SW 1271 (cell line): Measurements from ENCODE around the gene MRPS27.

Experiments used
- DNase-seq, 2 experiments: peaks; one replicate each; lab custom pipeline; 2025; lab: John Stamatoyannopoulos, UW

The MRPS27 gene

GRCh38 chr5:72256536-72256935 is 63.5 kb downstream of the MRPS27 start:
- DNase-seq: no peak

GRCh38 chr5:72255670-72256069 is 64.4 kb downstream of the MRPS27 start:
- no peak for DNase-seq

- DNase-seq: no peak
Measured at GRCh38 chr5:72255237-72255636, 64.8 kb downstream of the MRPS27 start.

- DNase-seq: peak in 1 of 2 experiments; percentile 52
Measured at GRCh38 chr5:72252574-72253155, 67.4 kb downstream of the MRPS27 start.

- DNase-seq: no peak
Measured at GRCh38 chr5:72252008-72252407, 68.0 kb downstream of the MRPS27 start.

- no peak for DNase-seq
Measured at GRCh38 chr5:72251386-72251785, 68.7 kb downstream of the MRPS27 start.

GRCh38 chr5:72248410-72248981 is 71.5 kb downstream of the MRPS27 start:
- DNase-seq: peak; percentile 55 to 85

- DNase-seq: no peak
Measured at GRCh38 chr5:72246954-72247442, 73.0 kb downstream of the MRPS27 start.

GRCh38 chr5:72245951-72246532 is 74.0 kb downstream of the MRPS27 start:
- no peak for DNase-seq

- DNase-seq: no peak
Measured at GRCh38 chr5:72245546-72245945, 74.5 kb downstream of the MRPS27 start.

- peak in 1 of 2 experiments; percentile 72 for DNase-seq
Measured at GRCh38 chr5:72244862-72245371, 75.1 kb downstream of the MRPS27 start.

GRCh38 chr5:72243706-72244105 is 76.3 kb downstream of the MRPS27 start:
- DNase-seq: no peak

- no peak for DNase-seq
Measured at GRCh38 chr5:72242796-72243475, 77.1 kb downstream of the MRPS27 start.

- DNase-seq: no peak
Measured at GRCh38 chr5:72241346-72242003, 78.6 kb downstream of the MRPS27 start.

- DNase-seq: no peak
Measured at GRCh38 chr5:72238712-72239445, 81.2 kb downstream of the MRPS27 start.

GRCh38 chr5:72237879-72238278 is 82.2 kb downstream of the MRPS27 start:
- DNase-seq: no peak

- DNase-seq: no peak
Measured at GRCh38 chr5:72237415-72237814, 82.6 kb downstream of the MRPS27 start.

GRCh38 chr5:72235725-72236124 is 84.3 kb downstream of the MRPS27 start:
- no peak for DNase-seq

GRCh38 chr5:72234868-72235267 is 85.2 kb downstream of the MRPS27 start:
- DNase-seq: no peak

- peak in 1 of 2 experiments; percentile 69 for DNase-seq
Measured at GRCh38 chr5:72234265-72234700, 85.8 kb downstream of the MRPS27 start.

GRCh38 chr5:72233835-72234234 is 86.2 kb downstream of the MRPS27 start:
- DNase-seq: no peak
